ENCODE results near the gene VCPKMT.

Gene VCPKMT

DNA sequence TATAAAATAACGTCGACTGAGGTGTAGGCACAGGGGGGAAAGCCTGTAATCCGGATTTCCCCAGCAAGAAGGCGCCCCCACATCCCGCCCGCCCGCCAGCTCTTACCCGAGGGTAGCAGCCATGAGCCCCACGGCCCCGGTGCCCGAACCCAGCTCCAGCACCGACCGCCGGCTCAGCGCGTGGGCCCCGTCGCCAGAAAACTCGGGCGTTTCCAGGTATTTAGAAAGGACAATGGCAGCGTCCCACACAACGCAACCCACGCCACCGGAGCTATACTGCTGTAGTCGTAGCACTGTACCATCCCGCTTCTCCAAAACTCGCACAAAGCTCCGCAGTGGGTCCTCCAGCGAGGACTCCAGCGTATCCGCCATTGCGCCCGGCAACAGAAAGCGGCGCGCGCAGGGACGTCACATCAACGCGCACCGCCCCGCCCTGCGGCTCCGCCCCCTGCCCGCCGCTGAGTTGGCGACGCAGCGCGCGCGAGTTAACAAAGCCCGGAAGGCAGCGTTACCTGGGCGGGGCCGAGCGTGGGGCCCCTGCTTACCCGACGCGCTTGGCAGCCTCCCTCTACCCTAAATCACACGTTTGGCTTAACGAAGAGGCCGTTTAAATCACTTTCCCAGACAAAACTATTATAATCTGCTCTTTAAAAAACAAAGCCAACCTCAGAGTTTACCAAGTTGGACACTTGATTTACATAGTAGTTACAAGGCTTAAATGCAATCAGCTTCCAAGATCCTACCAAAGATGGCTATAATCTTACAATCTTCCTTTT, at the start of gene VCPKMT:
VCPKMT (minus strand) TSS at position 392 of the 776 bp plus-strand sequence; CDS start at position 372, 20 bp downstream.
- peak; percentile 96 for DNase-seq (ENCODE audit: low spot score)

DNA sequence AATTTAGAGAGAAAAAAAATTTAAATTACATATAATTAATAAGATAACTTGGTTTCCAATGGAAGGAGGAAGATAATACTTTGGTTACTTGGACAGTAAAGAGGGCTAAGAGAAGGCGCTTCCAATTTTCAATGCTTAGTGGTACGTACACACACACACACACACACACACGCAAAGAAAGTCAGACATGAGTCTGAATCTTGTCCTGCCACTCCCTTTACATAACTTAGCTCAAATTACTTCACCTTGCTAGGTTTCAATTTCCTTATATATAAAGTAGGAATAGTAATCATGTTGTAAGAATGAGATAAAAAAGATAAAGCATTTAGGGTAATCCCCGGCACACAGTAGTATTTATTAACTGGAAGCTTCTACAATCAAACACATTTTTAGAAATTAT, 39.7 kb upstream of the VCPKMT start:
- no peak for DNase-seq (ENCODE audit: low spot score)

DNA sequence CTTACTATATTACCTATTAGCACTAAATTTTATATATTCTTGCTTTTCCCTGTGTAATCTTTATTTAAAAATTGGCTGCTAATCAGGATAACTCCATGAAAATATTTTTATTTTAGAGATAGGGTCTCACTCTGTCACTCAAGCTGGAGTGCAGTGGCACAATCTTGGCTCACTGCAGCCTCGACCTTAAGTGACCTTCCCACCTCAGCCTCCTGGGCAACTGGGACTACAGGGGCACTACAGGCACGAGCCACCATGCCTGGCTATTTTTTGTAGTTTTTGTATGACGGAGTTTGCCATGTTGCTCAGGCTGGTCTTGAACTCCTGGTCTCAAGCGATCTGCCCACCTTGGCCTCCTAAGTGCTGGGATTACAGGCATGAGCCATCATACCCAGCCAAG, 32.4 kb upstream of the VCPKMT start:
- DNase-seq (ENCODE audit: low spot score) = no peak

DNA sequence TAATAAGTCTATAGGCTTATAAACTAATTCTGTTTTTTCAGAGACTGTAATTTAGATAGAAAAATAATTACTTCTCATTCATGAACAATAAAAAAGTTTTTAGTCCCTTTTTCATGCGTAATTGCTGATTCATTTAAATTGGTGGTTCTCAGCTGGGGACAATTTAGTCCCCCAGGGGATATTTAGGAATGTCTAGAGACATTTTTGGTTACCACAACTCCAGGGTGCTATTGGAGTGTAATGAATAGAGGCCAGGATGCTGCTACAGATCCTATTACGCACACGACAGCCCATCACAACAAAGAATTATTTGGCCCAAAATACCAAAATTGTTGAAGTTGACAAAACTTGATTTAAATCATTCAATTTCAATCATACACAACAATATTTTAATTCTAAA, 22.8 kb upstream of the VCPKMT start:
- DNase-seq (ENCODE audit: low spot score) = no peak

DNA sequence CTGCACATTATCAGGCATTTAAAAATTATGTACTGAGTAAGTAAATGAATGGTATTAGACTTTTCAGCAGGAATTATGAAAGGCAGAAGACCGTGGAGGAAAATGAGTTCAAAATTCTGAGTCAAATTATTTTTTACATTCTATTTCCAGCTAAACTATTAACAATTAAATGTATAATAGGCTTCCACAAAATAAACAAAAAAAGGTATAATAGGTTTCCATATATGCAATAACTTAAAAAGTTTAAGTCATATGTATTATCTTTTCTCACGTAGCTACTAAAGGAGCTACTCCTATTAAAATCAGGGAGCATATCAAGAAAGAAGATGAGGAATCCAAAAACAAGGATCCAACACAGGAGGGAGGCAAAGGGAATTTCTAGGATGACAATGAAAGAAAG, 11.4 kb upstream of the VCPKMT start:
- no peak for DNase-seq (ENCODE audit: low spot score)

DNA sequence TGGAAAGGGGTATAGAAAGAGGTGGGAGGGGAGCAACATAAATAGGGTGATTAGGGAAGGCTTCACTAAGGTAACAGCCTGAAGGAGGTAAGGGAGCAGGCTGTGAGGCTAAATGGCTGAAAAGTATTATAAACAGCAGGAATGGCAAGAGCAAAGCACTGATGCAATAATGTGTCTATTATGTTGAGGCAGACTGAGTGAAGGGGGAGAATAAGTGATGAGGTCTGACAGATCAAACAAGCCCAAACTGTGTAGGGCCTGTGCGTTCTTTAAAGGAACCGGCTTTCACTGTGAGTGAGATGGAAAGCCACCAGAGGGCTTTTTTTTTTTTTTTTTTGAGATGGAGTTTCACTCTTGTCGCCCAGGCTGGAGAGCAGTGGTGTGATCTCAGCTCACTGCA, 6.7 kb upstream of the VCPKMT start:
- DNase-seq (ENCODE audit: low spot score) = no peak

DNA sequence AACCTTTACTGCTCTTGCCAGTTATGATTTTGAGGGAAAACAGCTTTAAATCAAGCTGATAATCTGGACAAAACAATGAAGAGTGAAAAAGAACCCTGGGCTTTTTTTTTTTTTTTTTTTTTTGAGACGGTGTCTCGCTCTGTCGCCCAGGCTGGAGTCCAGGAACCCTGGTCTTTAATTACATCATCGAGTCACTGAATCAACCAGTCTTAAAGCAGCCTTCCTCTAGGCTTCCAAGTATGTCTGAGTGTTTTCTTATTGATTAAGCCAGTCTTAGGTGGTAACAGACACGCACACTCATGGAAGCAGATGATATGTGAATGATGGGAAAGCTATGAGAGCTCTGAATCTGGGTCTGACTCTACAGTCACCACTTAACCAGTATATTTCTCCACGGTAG, 5.9 kb upstream of the VCPKMT start:
- DNase-seq (ENCODE audit: low spot score) = no peak

DNA sequence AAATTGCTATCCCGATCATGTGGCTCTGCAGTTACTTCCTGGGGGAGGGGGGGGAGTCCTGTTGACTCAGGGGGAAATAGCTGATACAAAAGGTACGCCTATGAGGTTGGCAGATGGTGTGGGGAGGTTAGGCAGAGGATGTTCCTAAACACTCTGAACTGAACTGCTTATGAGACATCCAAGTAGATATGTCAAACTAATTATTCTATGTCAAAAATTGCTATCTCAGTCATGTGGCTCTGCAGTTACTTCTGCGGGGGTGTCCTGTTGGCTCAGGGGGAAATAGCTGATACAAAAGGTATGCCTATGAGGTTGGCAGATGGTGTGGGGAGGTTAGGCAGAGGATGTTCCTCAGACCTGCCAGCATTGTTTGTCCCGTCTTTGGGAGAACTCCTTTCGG, 5.1 kb upstream of the VCPKMT start:
- no peak for DNase-seq (ENCODE audit: low spot score)

DNA sequence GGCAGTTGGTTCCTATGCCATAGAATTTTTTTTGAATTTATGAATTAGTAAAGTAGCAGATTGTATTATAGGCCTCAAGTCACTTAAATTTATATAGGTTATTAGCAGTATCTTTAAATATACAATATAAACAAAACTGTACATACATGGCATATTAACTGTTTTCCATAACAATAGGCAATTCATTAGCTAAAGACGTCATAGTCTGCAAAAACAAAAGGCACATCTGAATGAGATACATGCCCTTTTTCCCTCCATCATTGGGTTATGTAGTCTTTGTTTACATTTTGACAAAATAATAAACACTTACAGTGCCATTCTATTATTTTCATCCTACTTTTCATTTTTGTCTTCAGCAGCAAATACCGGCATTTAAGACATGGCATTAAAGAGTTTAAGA, 1.1 kb upstream of the VCPKMT start:
- no peak for DNase-seq (ENCODE audit: low spot score)

DNA sequence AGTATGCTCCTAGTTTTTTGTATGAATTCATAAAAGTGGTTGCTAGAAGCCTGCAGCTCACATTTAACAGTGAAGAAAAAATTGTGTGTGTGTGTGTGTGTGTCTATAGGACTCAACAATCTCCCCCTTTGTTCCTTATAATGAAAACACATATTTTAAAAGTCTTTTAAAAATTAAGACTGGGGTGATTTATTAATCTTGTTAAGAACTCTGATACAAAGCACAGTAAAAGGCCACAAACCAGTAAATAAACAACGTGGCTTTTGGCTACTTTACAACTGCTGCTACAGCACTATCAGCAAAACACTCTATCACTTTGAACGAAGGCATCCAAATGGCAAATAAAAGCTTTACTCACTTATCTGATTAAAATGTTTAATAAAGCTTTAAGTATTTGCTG, 594 bp upstream of the VCPKMT start:
- DNase-seq (ENCODE audit: low spot score) = no peak

DNA sequence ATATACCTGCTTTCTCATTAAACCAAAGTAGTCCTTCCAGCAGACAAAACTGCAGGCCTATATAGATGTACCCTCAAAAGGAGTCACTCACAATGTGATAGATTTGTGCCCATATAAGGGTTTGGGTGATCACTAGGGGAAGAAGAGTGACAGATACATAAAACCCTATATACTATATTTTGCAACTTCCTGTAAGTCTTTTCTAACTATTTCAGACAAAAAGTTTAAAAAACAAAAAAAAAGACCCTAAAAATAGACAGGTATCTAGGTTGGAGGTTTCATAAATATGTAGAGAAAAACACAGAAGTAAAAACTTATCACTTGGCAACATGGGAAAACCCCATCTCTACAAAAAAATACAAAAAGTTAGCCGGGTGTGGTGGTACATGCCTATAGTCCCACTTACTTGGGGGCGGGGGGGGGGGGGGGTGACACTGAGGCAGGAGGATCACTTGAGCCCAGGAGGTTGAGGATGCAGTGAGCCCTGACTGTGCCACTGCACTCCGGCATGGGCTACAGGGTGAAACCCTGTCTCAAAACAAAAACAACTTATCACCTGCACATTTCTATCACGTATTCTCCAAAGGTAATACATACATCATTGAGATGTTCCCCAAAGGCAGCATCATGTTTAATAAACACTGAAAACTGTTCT, 2.9 kb downstream of the VCPKMT start:
- no peak for DNase-seq (ENCODE audit: low spot score)

DNA sequence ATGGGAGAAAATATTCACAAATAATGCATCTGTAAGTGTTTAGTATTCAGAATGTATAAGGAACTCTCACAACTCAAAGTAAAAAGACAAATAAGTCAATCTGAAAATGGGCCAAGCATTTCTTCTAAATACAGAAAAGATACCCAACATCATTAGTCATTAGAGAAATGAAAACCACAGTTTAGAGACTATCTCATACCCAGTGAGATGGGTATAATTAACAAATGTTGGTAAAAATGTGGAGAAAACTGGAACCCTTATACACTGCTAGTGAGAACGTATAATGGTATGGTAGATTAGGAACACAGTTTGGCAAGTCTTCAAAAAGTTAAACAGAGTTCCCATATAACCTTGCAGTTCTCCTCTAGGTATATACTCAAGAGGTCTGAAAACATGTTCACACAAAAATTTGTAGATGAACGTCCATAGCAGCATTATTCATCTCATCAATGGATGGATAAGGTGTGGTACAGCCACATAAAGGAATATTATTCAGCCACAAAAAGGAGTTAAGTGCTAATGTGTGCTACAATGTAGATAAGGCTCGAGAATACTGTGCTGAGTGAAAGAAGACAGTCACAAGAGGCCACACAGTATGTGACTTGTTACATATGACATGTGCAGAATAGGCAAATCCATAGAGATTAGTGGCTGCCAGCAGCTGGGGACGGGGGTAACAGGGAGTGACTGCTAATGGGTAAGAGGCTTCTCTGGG, 5.9 kb downstream of the VCPKMT start:
- peak; percentile 23 for DNase-seq (ENCODE audit: low spot score)

DNA sequence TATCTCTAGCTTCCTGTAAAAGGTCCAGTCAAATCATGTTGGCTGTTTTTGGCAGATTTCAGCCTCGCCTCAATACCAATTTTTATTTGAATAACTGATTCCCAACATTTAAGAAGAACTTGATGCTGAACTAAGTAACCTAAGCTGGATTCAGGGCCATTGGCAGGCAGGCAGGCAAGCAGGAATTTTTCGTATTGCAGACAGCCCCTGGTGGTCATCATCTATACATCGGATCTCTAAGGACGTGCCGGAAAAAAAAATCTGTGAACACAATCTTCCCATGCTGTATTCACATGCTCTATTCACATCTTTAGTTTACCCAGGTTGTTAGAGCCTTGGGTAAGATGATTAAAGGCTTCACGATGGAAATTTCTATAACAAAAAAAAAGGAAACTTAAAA, 7.0 kb downstream of the VCPKMT start:
- DNase-seq (ENCODE audit: low spot score) = no peak

DNA sequence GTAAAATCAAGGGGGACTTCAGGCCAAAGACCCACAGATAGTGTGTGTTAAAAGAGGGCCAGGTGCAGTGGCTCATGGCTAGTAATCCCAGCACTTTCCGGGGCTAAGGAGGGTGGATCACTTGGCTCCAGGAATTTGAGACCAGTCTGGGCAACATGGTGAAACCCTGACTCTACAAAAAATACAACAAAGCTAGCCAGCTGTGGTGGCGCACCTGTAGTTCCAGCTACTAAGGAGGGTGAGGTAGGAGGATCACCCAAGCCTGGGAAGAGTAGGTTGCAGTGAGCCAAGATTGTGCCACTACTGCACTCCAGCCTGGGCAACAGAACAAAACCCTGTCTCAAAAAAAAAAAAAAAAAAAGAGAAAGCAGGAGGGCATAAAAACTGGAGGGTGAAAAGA, 8.5 kb downstream of the VCPKMT start:
- DNase-seq (ENCODE audit: low spot score) = no peak

DNA sequence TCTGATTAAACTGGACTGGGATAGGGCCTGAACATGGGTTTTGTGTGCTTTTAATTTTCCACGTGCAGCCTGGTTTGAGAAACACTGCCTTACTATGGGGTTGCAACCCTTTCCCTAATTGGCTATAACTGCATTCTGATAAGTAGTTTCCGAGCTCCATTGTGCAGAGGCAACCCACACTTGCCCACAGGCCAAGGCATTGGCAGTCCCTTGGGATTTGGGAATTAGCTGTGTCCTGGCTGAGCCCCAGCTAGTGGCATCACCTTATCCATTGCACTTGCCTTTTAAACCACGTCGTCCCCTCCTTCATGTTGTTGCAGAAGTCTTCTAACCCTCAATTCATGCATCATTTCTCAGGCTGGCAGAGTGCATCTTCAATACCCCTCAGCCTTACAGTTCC, 10.2 kb downstream of the VCPKMT start:
- no peak for DNase-seq (ENCODE audit: low spot score)

DNA sequence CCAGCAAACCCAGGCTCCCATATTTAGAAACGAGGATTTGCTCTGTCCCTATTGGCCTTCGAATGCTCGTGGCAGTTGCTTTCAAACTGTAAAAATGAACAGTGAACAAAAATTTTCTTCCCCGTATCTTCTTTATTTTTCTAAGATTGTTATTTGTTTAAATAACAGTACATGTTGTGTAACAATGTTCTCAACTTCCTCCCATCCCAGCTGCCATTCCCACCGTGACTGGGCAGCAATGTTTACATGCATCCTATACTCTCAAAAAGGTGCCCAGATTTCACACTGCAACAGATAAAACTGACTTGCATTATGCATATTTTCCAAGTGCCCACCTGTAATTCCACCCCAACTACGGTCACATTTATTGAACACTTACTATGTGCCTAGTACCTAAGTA, 12.8 kb downstream of the VCPKMT start:
- no peak for DNase-seq (ENCODE audit: low spot score)

DNA sequence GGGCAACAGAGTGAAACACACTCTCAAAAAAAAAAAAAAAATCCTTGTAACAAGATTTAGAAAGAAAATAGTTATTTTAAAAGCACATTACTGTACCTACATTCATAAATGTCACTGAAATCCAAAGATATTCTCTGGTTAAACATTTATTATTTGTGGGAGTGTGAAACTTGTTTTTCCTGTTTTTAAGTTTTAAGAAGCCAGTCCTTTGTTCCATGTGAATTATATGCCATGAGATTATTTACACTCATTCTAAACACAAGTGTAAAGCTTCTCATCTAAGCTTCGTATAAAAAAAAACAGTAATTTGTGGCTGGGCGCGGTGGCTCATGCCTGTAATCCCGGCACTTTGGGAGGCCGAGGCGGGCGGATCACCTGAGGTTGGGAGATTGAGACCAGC, 15.0 kb downstream of the VCPKMT start:
- DNase-seq (ENCODE audit: low spot score) = no peak

DNA sequence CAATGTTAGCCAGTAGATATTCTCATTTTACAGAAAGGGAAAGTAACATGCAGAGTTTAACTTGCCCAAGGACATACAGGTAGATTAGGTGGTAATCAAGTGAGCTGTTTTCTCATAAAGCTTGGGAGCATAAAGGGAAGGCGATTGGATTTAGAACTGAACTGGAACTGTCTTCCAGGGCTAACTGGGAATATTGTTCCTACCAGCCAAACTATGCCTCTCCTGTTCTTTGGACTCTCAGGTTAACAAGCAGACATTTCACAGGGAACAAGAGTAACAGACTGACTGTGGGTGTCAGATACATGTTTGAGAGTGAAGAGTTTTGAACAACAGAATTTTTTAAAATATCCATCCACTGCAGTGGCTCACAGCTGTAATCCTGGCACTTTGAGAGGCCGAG, 15.6 kb downstream of the VCPKMT start:
- DNase-seq (ENCODE audit: low spot score) = no peak

DNA sequence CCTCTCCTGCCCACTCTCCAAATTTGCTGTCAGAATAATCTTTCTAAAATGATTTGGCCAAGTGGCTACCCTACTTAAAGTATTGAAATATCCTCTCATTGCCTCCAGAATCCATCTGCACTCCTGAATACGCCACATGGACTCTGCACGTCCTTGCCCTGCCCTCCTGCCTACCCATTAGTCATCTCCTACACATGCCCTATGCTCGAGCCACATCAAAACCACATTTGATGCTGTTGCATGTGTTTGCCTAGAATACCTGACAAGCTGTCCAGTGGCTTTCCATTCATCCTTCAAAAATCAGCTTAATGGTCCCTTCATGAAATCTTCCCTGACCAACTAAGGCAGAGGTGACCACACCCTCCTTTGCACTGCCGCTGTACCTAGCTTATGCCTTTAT, 17.0 kb downstream of the VCPKMT start:
- no peak for DNase-seq (ENCODE audit: low spot score)

DNA sequence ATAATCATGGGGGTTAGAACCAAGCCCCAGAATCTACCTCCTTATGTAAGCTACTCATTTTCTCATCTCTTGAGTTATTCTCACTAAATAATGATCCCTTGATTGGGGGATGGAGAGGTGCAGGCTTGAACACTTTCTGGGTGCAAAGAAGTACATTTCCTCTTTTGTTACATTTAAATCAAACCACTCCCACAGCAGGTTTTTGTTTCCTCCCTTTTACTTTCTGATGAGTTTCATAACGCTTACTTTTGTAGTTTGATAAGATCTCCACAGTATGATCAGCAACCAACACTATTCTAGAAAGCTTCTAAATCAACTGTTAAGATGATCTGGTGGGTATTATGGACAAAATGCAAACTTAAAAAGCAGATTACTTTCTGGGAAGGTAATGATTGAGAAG, 20.5 kb downstream of the VCPKMT start:
- DNase-seq (ENCODE audit: low spot score) = peak; percentile 63

DNA sequence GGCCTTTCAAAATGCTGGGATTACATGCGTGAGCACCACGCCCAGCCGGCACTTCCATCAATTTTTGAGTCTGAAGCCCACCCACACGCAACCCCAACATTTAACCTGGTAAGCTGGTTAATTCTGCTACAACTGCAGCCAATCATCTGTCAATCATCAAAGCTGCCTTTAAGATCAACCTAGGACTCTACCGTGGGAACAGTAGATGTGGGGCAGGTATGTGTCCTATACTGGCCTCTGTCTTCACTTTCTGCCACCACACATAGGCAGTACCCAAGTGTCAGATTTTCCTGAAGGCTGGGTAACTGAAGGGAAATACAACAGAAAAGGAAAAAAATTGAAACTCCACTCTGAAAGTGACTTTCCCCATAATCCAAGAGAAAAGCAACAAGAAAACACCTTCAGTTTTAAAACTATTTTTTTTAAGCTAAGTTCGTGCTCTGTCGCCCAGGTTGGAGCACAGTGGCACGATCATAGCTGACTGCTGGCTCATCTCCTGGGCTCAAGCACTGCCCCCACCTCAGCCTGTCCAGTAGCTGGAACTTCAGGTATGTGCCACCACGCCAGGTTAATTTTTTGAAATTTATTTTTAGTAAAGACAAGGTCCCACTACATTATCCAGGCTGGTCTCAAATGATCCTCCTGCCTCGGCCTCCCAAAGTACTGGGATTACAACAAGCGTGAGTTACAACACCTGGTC, 22.2 kb downstream of the VCPKMT start:
- DNase-seq (ENCODE audit: low spot score) = no peak

DNA sequence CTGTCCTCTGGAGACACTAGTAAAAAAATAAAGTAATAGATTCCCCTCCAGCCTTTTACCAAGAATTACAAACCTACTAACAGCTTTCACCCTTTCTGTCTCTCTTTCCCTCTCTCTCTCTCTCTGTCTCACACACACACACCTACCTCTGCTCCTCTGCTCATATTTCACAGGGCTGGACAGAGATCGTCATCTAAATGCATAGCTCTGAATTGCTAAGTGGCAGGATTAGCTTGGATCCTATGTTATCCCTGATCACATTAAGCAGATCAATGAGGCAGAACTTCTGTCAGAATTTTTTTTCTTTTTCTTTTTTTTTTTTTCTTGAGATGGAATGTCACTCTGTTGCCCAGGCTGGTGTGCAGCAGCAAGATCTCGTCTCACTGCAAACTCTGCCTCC, 22.9 kb downstream of the VCPKMT start:
- DNase-seq (ENCODE audit: low spot score) = no peak
